HepG2 (cell line): ENCODE results near the gene CTSZ. TPM values are rescaled to one million over a fixed set of nuclear protein-coding genes. Genes with fewer than 3 reads are reported as not detected.
A peak's percentile ranks its signal among the peaks of the same experiment; 100 is the strongest.

Source experiments
- ATAD3A ChIP-seq: sonication (generic); formaldehyde crosslinking; IDR thresholded peaks from 2 replicates; pipeline ENCODE4 v1.4.0; 2020; ENCODE audit warnings: missing genetic modification reagents
- E2F1 ChIP-seq: sonication (generic); formaldehyde crosslinking; IDR thresholded peaks from 2 replicates; pipeline ENCODE4 v1.5.0; 2020; ENCODE audit warnings: missing genetic modification reagents
- FOXK1 ChIP-seq: sonication (generic); formaldehyde crosslinking; IDR thresholded peaks from 2 replicates; pipeline ENCODE4 v1.4.0; 2020; ENCODE audit warnings: low read depth, missing genetic modification reagents, borderline replicate concordance
- GTF3A ChIP-seq: sonication (generic); formaldehyde crosslinking; conservative IDR thresholded peaks from 2 replicates; pipeline ENCODE4 v1.4.0; 2020; ENCODE audit warnings: mild to moderate bottlenecking, missing genetic modification reagents
- HHEX ChIP-seq: IDR thresholded peaks from 2 replicates; pipeline ENCODE4 v1.6.1; 2016; ENCODE audit warnings: control low read depth
- MEIS2 ChIP-seq: sonication (generic); formaldehyde crosslinking; IDR thresholded peaks from 2 replicates; pipeline ENCODE4 v1.9.0; 2021; ENCODE audit warnings: mild to moderate bottlenecking, missing genetic modification reagents
- MTF1 ChIP-seq: sonication (generic); formaldehyde crosslinking; IDR thresholded peaks from 2 replicates; pipeline ENCODE4 v1.5.0; 2020; ENCODE audit warnings: missing genetic modification reagents
- RCOR2 ChIP-seq: IDR thresholded peaks from 2 replicates; pipeline ENCODE4 v1.6.1; 2016; ENCODE audit warnings: missing biosample characterization, missing genetic modification reagents
- RFXANK ChIP-seq: IDR thresholded peaks from 2 replicates; pipeline ENCODE4 v1.6.1; 2016
- SMYD3 ChIP-seq: sonication (generic); formaldehyde crosslinking; IDR thresholded peaks from 2 replicates; pipeline ENCODE4 v1.8.1; 2023; ENCODE audit warnings: mild to moderate bottlenecking, missing genetic modification reagents
- ZBTB7A ChIP-seq: sonication (generic); formaldehyde crosslinking; IDR thresholded peaks from 2 replicates; pipeline ENCODE4 v1.8.0; 2022; ENCODE audit warnings: mild to moderate bottlenecking, missing genetic modification reagents
- ZBTB7B ChIP-seq: sonication (generic); formaldehyde crosslinking; IDR thresholded peaks from 2 replicates; pipeline ENCODE4 v1.4.0; 2020; ENCODE audit warnings: missing genetic modification reagents
- ZFP91 ChIP-seq: sonication (generic); formaldehyde crosslinking; IDR thresholded peaks from 2 replicates; pipeline ENCODE4 v1.9.0; 2022; ENCODE audit warnings: missing genetic modification reagents, mild to moderate bottlenecking, borderline replicate concordance
- ZNF143 ChIP-seq: sonication (generic); formaldehyde crosslinking; IDR thresholded peaks from 2 replicates; pipeline ENCODE4 v1.4.0; 2020; ENCODE audit warnings: missing genetic modification reagents
- ZNF253 ChIP-seq: sonication (generic); formaldehyde crosslinking; IDR thresholded peaks from 2 replicates; pipeline ENCODE4 v1.8.0; 2022; ENCODE audit warnings: mild to moderate bottlenecking, missing genetic modification reagents, borderline replicate concordance
- ZNF552 ChIP-seq: sonication (generic); formaldehyde crosslinking; IDR thresholded peaks from 2 replicates; pipeline ENCODE4 v1.9.0; 2022; ENCODE audit warnings: missing genetic modification reagents, mild to moderate bottlenecking, borderline replicate concordance
- ZNF614 ChIP-seq: IDR thresholded peaks from 2 replicates; pipeline ENCODE4 v1.6.1; 2018; ENCODE audit warnings: missing biosample characterization, missing genetic modification reagents, inconsistent platforms, borderline replicate concordance
- ZNF615 ChIP-seq: sonication (generic); formaldehyde crosslinking; IDR thresholded peaks from 2 replicates; pipeline ENCODE4 v1.5.0; 2020; ENCODE audit warnings: mild to moderate bottlenecking, missing genetic modification reagents, borderline replicate concordance
- ZNF713 ChIP-seq: sonication (generic); formaldehyde crosslinking; IDR thresholded peaks from 2 replicates; pipeline ENCODE4 v1.4.0; 2020; ENCODE audit warnings: mild to moderate bottlenecking, missing genetic modification reagents
- ZNF883 ChIP-seq: sonication (generic); formaldehyde crosslinking; IDR thresholded peaks from 2 replicates; pipeline ENCODE4 v1.5.1; 2020; ENCODE audit warnings: mild to moderate bottlenecking, missing genetic modification reagents; ENCODE audit errors: not compliant biosample characterization
- ZSCAN9 ChIP-seq: IDR thresholded peaks from 2 replicates; pipeline ENCODE4 v1.6.1; 2016; ENCODE audit warnings: borderline replicate concordance
- polyA plus RNA-seq, 8 experiments: library from polyadenylated mRNA; depleted of rRNA in 3 of 8; stranded (reverse) in 7 of 8; unstranded in 1 of 8; fragments of >200 nt; fragmentation: Illumina TruSeq in 4 of 8; extraction: Trizol in 4 of 8; gene quantifications; 2 replicates each; pipeline versions ENCODE4 v1.2.1 to v1.2.3, GENCODE V29; 2011 to 2016; ENCODE audit warnings: low read depth in 4 of 8, missing spikeins in 1 of 8, mixed read lengths in 1 of 8; ENCODE audit not compliant: insufficient read depth in 1 of 8
- total RNA-seq, 5 experiments: library from RNA; depleted of rRNA; stranded (reverse); fragments of >200 nt; fragmentation: Illumina TruSeq; extraction: Trizol; gene quantifications; 2 replicates each; pipeline ENCODE4 v1.2.3, GENCODE V29; 2016; ENCODE audit warnings: low read depth in 1 of 5
- TF ChIP-seq, protein P1 (sequence below): sonication (generic); formaldehyde crosslinking; IDR thresholded peaks from 2 replicates; pipeline ENCODE4 v1.9.0; 2021; ENCODE audit warnings: missing genetic modification reagents, borderline replicate concordance
- TF ChIP-seq, protein P2 (sequence below): sonication (generic); formaldehyde crosslinking; IDR thresholded peaks from 2 replicates; pipeline ENCODE4 v1.8.1; 2023; ENCODE audit warnings: mild to moderate bottlenecking, moderate library complexity, missing genetic modification reagents
- TF ChIP-seq, protein P3 (sequence below): sonication (generic); formaldehyde crosslinking; IDR thresholded peaks from 2 replicates; pipeline ENCODE4 v1.9.0; 2022; ENCODE audit warnings: low read depth, missing genetic modification reagents

Gene CTSZ
- total and polyA plus RNA-seq, 2 of the 13 experiments (the other 11 are each of a cell fraction or from before 2014, with no cell fraction given), result 0.33 TPM; not detected in 1

- TF ChIP-seq ZNF253 (CRISPR knock-in tag), result peak; percentile 86
- peak; percentile 66; the same call in 1 of the 2 replicates for TF ChIP-seq ATAD3A (CRISPR knock-in tag)
- TF ChIP-seq, protein P1, sequence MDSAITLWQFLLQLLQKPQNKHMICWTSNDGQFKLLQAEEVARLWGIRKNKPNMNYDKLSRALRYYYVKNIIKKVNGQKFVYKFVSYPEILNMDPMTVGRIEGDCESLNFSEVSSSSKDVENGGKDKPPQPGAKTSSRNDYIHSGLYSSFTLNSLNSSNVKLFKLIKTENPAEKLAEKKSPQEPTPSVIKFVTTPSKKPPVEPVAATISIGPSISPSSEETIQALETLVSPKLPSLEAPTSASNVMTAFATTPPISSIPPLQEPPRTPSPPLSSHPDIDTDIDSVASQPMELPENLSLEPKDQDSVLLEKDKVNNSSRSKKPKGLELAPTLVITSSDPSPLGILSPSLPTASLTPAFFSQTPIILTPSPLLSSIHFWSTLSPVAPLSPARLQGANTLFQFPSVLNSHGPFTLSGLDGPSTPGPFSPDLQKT (CRISPR knock-in tag), result no peak
- 0 out of 2 replicates have a peak, but pooled peaks have one; percentile 17 for TF ChIP-seq E2F1 (CRISPR knock-in tag)
- TF ChIP-seq ZNF615, result no peak
- TF ChIP-seq ZBTB7B (CRISPR knock-in tag), result peak; percentile 82; the same call in 1 of the 2 replicates
- 0 out of 2 replicates have a peak, but pooled peaks have one; percentile 23 for TF ChIP-seq HHEX (CRISPR knock-in tag)
- peak; percentile 75; the same call in 1 of the 2 replicates for TF ChIP-seq MTF1 (CRISPR knock-in tag)
- TF ChIP-seq MEIS2 (CRISPR knock-in tag), result peak; percentile 98
- TF ChIP-seq RFXANK (CRISPR knock-in tag), result no peak
- TF ChIP-seq, protein P2, sequence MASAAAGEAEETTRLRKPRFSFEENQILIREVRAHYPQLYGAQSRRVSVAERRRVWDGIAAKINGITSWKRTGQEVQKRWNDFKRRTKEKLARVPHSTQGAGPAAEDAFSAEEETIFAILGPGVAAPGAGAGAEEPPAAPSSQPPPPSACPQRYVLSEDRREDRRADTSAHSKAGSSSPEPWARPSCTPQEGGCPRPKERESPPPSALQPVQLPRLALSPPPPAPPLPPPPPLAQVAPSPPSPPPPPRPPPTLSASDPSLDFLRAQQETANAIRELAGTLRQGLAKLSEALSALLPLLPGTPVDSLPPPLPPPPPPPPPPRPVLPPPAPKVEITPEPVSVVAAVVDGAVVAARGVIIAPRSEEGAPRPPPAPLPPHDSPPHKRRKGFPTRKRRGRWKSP (CRISPR knock-in tag), result peak; percentile 92; the same call in 1 of the 2 replicates
- TF ChIP-seq FOXK1 (CRISPR knock-in tag), result peak; percentile 61; the same call in 1 of the 2 replicates
- TF ChIP-seq, protein P3, sequence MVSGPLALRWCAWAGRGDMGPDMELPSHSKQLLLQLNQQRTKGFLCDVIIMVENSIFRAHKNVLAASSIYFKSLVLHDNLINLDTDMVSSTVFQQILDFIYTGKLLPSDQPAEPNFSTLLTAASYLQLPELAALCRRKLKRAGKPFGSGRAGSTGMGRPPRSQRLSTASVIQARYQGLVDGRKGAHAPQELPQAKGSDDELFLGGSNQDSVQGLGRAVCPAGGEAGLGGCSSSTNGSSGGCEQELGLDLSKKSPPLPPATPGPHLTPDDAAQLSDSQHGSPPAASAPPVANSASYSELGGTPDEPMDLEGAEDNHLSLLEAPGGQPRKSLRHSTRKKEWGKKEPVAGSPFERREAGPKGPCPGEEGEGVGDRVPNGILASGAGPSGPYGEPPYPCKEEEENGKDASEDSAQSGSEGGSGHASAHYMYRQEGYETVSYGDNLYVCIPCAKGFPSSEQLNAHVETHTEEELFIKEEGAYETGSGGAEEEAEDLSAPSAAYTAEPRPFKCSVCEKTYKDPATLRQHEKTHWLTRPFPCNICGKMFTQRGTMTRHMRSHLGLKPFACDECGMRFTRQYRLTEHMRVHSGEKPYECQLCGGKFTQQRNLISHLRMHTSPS (CRISPR knock-in tag), result peak; percentile 29; the same call in 1 of the 2 replicates
- TF ChIP-seq ZBTB7A (CRISPR knock-in tag), result peak; percentile 84
- TF ChIP-seq ZSCAN9, result peak; percentile 93
- TF ChIP-seq GTF3A (CRISPR knock-in tag), result no peak
- TF ChIP-seq RCOR2 (CRISPR knock-in tag), result 0 out of 2 replicates have a peak, but pooled peaks have one; percentile 2
- TF ChIP-seq ZNF552, result peak; percentile 97
- peak; percentile 96 for TF ChIP-seq ZNF713 (CRISPR knock-in tag)
- peak; percentile 25 for TF ChIP-seq ZNF143 (CRISPR knock-in tag)
- peak; percentile 88; the same call in 1 of the 2 replicates for TF ChIP-seq SMYD3 (CRISPR knock-in tag)
- TF ChIP-seq ZFP91, result peak; percentile 97
- peak; percentile 95 for TF ChIP-seq ZNF883 (CRISPR knock-in tag)
- peak; percentile 61; the same call in 1 of the 2 replicates for TF ChIP-seq ZNF614 (CRISPR knock-in tag)
Measured at GRCh38 chr20:59032023-59032712, 25.1 kb upstream of the CTSZ start, which contains the start of gene ATP5F1E (continued).
